Measurements from ENCODE around the gene SLC27A6.
A peak's percentile ranks its signal among the peaks of the same experiment; 100 is the strongest.
"Not testable (repeated sequence)": the region's sequence is repeated elsewhere in the genome, so short reads cannot be mapped to it uniquely, and the experiment has no call there.

Gene SLC27A6

DNA sequence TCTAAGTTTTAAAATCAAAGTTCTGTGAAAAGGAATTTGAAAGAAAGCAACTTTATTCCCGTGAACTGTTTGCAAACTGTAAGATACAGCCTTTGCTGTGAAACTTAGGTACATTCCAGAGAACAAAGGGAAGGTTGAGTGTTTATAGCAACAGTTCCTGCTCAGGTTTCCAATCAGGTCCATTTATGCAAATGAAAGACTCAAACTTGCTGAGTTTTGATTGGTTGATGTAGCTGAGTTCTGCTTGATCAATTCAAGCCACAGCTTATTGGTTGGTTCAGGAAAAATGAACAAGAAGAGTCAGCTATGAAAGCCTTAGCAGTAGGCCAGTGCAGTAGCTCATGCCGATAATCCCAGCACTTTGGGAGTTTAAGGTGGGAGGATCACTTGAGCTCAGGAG is 37.9 kb downstream of the SLC27A6 start:
- no peak for DNase-seq

GRCh38 chr5:129014185-129014584 is 48.9 kb downstream of the SLC27A6 start:
- DNase-seq, result no peak

DNA sequence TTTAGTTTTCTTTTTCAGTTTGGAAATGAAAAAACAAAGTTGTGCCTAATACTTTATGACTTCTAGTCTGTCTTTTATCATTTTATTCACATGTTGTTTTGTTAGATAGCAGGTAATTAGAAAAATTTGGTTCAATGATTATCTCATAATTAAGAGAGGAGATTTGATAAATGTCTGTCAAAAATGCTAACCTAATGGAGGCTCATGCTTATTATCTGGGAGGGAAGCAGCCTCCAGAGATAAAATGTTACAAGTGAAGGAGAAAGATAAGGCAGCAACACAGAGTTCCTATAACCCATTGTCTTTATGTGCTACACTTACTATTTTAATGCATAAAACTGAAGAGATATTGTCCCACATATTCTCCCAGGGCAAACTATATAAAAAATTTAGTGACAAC is 53.5 kb downstream of the SLC27A6 start:
- DNase-seq, result no peak

DNA sequence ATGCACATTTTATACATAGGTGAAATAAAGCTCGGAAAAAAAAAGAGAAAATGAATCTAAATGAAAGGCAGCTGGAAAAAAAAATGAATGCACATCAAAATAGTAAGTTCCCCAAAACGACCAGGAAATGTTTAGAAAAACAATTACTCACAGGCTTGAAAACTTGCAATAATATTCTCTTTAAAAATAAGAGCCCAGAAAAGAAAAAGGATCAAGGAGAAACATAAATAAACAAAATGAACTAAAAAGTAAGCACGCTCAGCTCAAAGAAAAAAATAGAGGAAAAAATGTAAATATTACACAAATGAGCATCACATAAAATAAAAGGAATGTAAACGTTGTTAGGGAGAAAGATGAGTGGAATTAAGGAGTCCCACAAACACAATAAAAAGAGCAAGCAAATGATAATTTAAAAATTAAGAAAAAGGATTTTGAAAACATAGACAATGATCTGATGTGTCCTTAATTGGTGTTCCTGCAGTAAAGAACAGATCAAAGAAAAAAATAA is 54.2 kb downstream of the SLC27A6 start:
- no peak for DNase-seq

DNA sequence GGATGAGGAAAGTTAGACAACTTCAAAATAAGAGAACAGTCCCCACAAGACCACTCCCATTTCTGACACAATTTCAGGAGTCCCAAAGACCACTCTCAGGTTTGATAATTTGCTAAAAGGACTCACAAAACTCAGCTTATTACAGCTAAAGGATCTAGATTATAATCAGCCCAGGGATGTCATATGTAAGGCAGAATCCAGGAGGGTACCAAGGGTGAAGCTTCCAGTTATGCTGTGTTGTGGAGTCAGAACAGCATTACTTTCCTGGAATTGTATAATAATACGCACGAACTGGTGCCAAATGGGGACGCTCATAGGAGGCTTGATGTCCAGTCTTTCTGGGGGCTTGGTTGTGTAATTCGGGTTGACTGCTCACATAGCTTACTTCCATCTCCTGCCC is 55.4 kb downstream of the SLC27A6 start:
- no peak for DNase-seq

DNA sequence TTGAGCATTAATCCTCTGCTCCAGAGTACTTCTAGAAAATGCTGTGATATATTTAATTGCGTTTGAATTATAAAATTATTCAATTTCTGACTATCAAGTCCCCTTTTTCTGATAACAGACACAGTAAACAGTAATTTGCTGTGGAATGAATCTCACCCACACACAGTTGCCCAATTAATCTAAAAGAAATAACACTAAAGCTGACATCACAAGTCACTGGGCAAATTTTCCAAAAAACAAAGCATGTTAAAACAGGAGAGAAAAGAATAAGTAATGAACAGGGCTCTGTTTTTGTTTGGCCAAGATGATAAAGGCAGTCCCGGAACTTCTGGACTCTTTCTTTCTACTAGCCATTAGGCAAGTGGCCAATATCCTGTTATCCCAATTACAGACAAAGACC is 56.5 kb downstream of the SLC27A6 start:
- no peak for DNase-seq

GRCh38 chr5:129022599-129022998 is 57.3 kb downstream of the SLC27A6 start:
- DNase-seq, result no peak

DNA sequence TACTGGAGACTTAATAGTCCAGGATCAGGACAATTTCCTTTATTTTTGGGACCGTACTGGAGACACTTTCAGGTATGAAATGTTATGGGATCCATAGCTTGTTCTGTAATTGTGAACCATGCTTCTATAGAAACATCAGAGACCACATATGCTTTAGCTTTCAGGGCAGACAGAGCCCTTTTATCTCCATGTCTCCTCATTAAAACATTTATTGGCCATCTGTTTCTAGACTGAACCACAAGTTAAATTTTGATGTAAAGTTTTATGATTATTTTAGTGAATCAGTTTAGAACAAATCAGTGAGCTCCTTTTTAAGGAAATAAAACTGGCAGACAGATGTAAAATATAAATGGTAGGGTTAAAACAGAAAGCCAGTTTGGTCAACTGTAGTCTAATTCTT is 62.0 kb downstream of the SLC27A6 start:
- DNase-seq, result no peak

DNA sequence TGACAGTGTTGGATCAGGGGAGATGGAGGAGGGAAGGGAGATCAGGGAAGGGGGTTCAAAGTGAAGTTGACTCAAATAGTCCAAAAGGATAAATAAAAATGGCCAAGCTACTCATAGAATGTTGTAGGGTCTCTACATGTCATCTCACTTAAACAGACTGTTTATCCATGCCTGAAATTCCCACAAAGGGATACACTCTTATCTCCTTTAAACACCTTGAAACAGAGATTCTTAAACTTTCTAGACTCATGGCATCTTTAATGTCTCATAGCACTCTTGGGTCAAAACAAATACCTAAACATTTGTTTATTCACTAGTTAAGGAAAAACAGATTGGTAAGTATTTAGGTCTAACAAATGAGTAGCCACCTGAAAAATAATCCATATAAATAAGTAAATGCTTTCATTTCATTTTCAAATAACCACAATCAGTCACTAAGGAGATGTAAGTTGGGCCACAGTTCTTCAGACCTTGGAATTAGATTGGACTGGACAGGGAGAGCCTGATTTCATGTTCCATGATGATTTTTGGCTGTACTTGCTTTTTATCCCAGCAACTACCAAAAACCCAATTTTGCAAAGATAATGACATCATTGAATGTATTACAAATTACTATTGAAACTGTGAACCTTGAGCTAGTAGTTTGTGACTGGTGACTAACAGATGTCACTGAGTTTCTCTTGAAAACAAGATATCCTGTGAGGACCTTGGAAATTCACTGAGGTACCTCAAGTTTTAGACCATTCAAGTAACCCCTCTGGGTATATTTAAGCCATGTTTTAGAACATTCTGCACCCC is 66.8 kb downstream of the SLC27A6 start:
- no peak for DNase-seq

- not testable (repeated sequence) for DNase-seq
These were observed 71.0 kb downstream of the SLC27A6 start for GRCh38 chr5:129036257-129036656.

GRCh38 chr5:129041196-129041881 is 76.1 kb downstream of the SLC27A6 start:
- no peak for DNase-seq

DNA sequence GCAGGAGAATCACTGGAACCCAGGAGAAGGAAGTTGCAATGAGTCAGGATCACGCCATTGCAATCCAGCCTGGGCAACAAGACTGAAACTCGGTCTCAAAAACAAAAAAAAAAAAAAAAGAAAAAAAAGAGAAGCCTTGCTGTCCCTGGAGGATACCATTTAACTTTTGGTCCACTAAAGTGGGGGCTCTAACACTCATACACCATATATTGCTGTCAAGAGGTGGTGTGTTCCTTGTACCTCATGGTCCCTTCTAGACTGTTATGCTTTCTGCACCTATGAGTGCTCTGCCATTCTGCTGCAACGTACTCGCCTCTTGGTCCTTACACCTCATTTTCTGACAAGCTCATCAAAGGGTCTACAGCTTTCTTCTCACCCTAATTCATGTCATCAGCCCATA is 77.0 kb downstream of the SLC27A6 start:
- no peak for DNase-seq

GRCh38 chr5:129043894-129044293 is 78.6 kb downstream of the SLC27A6 start:
- DNase-seq, result no peak

DNA sequence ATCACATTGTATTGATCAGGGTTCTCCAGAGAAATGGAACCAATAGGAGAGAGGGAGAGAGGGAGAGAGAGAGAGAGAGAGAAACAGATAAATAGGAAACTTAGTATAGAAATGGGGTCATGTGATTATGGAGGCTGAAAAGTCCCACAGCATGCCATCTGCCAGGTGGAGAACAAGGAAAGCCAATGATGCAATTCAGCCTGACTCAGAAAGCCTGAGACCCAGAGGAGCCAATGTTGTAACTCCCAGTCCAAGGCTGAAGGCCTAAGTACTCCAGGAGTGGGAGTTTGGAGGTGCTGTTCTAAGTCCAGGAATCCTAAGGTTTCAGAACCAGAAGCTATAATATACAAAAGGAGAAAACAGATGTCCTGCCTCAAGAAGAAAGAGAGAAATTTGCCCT is 80.9 kb downstream of the SLC27A6 start:
- DNase-seq, result no peak

- DNase-seq, result no peak
These were observed 83.2 kb downstream of the SLC27A6 start for GRCh38 chr5:129048509-129048908.

GRCh38 chr5:129049126-129049799 is 84.0 kb downstream of the SLC27A6 start:
- DNase-seq, result no peak

DNA sequence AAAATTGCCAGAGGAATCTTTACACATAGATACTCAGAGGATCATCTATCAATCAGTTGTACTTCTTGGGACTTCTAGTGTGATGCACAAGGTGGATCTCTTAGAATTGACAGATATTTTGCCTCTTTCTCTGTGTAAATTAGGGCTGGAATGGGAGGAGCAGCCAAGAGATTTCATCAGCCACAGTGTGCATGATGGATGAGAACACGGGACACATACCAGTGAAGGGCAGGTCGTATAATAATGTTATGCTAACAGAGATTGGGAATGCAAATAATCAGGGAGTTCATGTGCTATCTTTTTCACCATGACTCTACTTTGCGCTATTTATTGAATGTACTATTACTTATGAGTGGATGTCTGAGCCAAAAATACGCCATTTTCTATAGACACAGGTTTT is 86.0 kb downstream of the SLC27A6 start:
- no peak for DNase-seq

GRCh38 chr5:129053438-129053837 is 88.2 kb downstream of the SLC27A6 start:
- no peak for DNase-seq

DNA sequence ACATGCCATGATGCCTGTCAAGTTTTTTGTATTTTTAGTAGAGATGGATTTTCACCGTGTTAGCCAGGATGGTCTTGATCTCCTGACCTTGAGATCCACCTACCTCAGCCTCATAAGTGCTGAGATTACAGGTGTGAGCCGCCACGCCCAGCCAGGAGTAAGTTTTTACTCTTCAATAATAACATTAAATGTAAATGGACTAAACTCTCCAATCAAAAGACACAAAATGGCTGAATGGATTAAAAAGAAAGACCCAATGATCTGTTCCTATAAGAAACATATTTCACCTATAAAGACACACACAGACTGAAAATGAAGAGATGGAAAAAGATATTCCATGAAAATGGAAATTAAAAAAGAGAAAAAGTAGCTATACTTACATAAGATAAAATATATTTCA is 92.0 kb downstream of the SLC27A6 start:
- no peak for DNase-seq

DNA sequence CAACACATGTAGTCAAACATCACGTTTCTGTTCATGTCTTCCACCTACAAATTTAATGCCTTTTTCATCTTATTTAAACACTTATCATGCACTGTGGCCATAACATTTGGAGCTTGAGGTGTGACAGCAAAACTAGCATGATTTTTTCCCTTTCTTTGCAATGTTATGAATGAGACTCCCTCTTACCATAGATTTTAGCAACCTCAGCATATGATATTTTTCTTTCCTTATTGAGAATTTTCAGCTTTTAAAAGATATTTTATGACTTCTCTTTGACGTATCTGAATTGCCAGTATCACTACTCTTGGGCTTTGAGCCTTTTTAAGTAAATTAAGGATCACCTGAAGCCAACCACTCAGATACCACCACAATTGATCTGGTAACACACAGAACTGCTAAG is 96.6 kb downstream of the SLC27A6 start:
- no peak for DNase-seq

GRCh38 chr5:129063483-129064113 is 98.3 kb downstream of the SLC27A6 start:
- peak; percentile 41 for DNase-seq

- DNase-seq, result no peak
These were observed 100.4 kb downstream of the SLC27A6 start for GRCh38 chr5:129065721-129066120.

GRCh38 chr5:129067745-129068144 is 102.5 kb downstream of the SLC27A6 start:
- no peak for DNase-seq

All from NCI-H345 (cell line).